ENCODE data around the gene MYL7.

Gene MYL7

DNA sequence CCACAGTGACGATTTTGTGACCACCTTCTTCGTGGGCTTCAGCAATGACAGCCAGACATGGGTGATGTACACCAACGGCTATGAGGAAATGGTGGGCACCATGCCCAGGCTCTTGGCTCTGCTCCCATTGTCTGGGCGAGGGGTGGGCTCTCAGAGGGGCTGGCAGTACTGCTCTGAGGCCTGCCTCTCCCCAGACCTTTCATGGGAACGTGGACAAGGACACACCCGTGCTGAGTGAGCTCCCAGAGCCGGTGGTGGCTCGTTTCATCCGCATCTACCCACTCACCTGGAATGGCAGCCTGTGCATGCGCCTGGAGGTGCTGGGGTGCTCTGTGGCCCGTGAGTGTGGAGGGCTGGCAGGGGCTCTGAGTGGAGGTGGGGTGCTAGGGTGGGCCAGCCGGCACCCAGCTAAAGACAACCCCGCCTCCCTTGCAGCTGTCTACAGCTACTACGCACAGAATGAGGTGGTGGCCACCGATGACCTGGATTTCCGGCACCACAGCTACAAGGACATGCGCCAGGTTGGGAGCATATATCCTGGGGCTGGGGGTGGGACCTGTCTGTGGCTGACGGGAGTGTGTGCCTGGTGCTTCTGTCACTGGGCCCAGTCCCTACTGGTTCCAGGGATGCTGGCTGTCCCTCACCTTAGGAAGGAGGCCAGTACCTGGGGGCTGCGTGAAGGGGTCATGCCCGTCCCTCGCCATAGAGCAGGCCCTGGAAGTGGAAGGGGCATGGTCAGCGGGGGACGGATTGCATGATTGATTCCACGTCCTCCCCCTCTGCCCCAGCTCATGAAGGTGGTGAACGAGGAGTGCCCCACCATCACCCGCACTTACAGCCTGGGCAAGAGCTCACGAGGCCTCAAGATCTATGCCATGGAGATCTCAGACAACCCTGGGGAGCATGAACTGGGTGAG, 30.2 kb downstream of the MYL7 start:
- DNase-seq = no peak

DNA sequence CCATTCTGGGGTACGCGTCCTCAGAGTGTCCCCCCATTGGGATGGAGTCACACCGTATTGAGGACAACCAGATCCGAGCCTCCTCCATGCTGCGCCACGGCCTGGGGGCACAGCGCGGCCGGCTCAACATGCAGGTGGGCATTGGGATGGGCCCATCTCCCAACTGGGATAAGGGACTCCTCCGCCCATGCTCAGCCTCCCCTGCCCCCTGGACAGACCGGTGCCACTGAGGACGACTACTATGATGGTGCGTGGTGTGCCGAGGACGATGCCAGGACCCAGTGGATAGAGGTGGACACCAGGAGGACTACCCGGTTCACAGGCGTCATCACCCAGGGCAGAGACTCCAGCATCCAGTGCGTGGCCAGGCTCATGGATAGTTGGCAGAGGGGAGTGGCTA, 31.1 kb downstream of the MYL7 start:
- no peak for DNase-seq

GRCh38 chr7:44108768-44109750, 32.1 kb downstream of the MYL7 start:
- no peak for DNase-seq

DNA sequence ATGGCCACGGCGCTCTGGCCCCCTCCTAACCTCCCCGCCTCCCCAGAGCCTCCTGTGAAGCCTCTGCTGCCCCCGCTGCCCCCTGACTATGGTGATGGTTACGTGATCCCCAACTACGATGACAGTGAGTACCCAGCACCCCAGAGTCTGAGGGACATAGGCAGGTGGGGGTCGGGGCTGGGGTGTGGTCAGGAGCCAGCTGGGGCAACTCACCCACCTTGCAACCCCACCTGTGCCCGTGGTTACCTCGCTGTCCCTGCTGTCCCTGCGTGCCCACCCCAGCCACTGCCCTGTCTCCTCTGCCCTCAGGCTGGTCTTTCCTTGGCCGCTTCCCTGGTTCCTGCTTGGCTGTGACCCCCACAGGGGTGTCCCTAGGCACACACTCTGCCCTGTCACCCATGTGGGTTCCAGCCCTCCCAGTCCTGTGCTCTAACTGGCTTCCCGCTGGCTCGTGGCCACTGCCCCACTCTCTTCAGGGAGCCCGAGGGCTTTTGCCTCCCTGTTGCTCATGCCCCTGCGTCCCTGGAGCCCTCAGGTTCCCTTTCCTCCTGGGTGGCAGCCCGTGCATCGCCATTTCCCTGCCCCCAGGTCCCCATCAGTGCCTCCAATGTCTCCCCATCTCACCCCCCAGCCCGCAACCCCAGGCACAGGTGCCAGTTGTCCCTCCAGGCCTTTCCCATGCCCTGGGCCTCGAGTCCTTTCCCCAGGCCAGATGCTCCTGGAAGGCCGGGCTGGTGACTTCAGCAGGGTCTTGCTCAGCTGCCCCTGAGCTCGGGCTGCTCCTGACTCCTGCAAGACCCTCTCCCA, 33.0 kb downstream of the MYL7 start:
- no peak for DNase-seq

- DNase-seq = no peak
Observed at GRCh38 chr7:44107116-44107960, 33.8 kb downstream of the MYL7 start.

GRCh38 chr7:44106311-44107065, 34.6 kb downstream of the MYL7 start:
- DNase-seq = no peak

- no peak for DNase-seq
Observed at GRCh38 chr7:44105832-44106231, 35.3 kb downstream of the MYL7 start.

GRCh38 chr7:44104860-44105771, 36.0 kb downstream of the MYL7 start:
- no peak for DNase-seq

DNA sequence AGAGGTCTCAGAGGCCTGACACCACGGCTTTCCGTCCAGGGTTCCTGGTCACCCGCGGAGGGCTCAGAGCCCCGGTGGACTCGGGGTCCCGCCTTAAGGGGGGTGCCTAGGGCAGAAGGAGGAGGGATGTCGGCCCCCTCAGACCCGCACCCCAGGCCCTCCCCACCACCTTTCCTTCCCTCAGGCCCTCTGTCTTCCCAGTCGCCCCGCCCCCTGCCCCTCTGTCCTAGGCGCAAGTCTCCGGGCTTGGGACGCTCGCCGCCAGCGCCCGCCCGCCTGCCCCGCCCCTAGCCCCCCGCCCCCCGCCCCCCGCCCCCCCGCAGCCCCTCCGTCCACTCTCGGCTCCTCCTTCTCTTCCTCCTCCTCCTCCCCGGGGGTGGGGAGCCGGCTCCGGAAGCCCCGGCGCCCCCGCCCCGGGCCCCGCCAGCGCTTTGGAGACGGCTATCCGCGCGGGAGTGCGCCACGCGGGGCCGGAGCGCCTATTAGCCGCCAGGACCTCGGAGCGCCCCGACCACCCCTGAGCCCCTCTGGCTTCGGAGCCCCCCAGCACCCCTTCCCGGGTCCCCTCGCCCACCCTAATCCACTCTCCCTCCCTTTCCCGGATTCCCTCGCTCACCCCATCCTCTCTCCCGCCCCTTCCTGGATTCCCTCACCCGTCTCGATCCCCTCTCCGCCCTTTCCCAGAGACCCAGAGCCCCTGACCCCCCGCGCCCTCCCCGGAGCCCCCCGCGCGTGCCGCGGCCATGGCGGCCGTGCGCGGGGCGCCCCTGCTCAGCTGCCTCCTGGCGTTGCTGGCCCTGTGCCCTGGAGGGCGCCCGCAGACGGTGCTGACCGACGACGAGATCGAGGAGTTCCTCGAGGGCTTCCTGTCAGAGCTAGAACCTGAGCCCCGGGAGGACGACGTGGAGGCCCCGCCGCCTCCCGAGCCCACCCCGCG, 36.9 kb downstream of the MYL7 start, which contains the start of gene AEBP1:
TSS of gene AEBP1 (plus strand) at position 423 of the 937 bp plus-strand sequence. CDS start at position 744, 321 bp downstream.
- peak in 1 of 2 donors; percentile 38 for DNase-seq

DNA sequence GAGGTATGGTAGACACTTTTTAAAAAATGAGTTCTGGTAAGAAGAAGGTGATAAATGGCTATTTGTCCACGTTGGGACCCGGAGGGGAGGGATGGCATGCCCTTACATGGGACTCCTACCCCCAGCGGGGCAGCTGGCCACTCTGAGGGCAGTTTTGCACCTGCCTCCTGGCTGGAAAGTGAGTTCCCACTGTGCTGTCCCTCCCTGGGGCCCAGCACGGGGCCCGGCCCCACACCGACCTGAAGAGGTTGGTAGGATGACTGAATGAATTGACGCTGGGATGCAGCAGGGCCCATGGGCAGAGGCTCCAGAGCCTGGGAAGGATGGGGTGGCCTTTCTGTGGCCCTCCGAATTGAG, 37.6 kb downstream of the MYL7 start:
- no peak for DNase-seq

DNA sequence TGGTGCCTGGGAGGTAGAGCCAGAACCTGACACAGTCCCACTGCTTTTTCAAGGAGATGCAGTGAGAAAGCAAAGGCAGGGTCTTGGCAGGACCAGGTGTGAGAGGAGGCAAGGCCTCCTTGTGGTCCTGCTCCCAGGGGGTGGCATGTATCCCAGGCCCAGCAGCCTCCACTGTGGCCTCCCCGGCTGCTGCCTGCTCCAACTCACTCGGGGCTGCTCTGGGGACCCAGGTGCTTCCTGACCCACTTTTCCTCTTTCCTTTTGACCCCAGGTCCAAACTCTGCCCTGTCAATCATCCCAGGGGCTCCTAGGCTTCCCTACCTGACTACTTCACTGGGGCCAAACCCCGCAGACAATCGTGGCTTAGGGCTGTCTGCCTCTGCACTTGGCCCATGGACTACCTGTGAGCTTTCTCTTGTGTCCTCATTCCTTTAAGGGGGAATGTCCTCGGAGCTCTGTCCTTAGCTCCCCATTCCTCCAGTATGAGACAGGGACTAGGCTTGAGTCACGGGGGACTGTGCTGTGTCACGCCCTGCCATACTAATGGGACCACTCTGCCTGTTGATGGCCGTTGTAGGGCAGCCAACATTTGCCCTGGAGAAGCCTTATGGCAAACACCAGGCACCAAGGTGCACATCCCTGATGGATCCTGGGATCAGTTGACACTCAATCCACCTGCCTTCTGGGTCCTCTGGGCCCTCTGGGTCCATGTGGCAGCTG, 38.1 kb downstream of the MYL7 start:
- no peak for DNase-seq

DNA sequence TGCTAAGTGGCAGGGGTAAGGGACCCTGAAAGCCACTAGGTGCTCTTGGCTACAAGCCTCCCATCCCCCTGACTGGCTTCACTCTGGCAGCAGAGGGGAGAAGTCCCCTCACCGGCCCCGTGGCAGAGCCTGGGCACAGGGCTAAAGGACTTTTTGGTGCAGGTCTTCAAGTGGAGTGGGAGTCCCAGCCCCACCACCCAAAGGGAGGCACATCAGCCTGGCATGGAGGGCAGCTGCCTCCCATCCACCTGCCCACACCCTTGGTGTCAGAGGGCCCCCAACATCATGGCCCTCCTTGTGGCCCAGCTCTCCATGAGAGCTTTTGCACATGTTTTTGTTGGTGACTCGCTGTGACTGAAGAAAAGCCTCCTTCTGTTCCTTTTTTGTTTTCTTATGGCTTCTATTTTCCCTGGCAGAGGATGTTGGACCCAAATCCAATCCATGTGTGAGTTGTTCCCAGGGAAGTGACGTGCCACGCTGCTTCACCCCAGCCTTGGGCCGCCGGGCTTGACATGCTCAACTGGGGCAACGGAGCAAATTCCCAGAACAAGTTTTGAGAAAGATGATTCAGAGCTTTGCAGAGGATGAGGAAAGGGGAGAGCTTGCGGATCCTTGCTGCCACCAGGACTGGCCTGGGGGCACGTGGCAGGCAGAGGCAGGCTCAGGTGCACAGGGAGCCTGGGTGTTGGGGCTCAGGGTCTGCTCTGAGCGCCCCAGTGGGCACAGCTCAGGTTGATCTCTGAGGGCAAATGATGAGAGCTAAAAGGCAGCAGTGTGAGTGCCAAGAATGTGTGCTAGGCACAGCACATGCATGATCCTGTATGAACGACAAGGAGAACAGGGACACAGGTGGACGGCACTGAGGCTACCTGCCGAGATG, 38.9 kb downstream of the MYL7 start:
- no peak for DNase-seq

- no peak for DNase-seq
Observed at GRCh38 chr7:44101303-44101965, 39.7 kb downstream of the MYL7 start.

DNA sequence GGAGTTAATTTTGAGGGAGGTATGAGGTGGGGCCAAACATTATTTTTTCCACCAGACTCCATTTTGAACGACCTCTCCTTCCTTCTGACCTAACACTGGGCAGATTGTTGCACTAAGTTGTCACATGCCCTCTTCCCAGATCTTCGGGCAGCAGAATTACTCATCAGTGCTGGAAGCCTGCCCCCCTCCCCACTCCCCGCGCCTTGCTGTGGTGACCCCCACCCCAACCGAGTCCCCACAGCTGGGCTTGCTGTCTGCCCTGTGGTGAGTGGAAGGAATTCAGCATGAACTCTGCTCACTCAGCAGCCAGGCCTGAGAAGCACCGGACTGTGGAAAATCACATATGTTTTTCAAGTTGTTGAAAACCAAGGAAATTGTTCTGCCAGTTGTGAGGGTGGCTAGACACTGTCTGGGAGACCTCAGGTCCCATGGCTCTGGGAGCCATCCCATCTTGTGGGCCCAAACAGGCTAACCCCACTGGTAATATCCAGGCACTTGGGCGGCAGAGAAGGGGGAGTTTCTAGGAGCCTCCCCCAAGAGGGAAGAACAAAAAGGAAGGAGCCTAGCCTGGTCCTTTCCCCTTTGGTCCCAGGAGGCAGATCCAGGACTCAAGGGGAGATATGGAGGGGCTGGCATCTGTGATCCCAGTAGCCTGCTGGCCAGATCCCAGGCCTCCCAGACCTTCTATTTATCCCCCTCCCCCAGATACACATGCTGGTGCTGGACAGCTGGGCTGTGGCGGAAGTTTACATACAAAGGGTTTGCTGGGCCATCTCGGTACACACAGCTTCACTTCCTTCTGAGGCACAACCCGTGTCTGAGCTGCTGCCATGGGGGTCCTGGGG, 40.5 kb downstream of the MYL7 start:
- no peak for DNase-seq

DNA sequence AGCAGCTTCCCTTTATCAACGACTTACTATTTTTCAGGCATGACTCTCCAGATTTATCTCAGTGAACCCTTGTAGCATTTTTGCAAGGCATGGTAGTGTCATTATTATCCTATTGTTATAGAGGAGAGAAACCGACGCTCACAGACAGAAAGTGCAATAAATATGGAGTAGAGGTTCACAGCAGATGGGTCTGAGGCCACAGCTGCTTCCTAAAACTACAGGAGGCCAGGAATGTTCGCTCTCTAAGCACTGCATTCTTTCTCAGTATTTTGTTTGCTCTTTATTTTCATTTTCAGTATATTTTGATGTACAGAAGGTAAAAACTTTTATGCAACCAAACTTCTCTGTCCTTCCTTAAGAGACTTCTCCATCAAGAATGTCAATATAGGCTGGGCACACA, 41.5 kb downstream of the MYL7 start:
- DNase-seq = no peak
